DND-41 (cell line): ENCODE data around the gene ATXN1.

Experiments used
- ATAC-seq: fragments of 200-7000 bp; cut with Tn5 transposase; 3 replicates; pipeline ENCODE4 v1.9.1; 2021; ENCODE audit warnings: low read depth; ENCODE audit not compliant: insufficient read depth
- DNase-seq: peaks from one replicate; pipeline ENCODE4 v3.0.0-alpha.2; 2020
- H2AFZ ChIP-seq: 2 replicates; pipeline ENCODE4 v1.6.0; 2012; ENCODE audit warnings: low read depth, low read length
- H3K27ac ChIP-seq: 2 replicates; pipeline ENCODE4 v1.5.1; 2012; ENCODE audit warnings: low read length, inconsistent platforms
- H3K27me3 ChIP-seq: fragments of 200-600 bp; sonication (generic); 2 replicates; pipeline ENCODE4 v1.6.0; 2012; ENCODE audit warnings: low read length, mild to moderate bottlenecking, inconsistent platforms; ENCODE audit not compliant: insufficient read depth, poor library complexity
- H3K36me3 ChIP-seq: 2 replicates; pipeline ENCODE4 v1.5.1; 2012; ENCODE audit warnings: low read length, inconsistent platforms; ENCODE audit not compliant: insufficient read depth
- H3K4me1 ChIP-seq: 2 replicates; pipeline ENCODE4 v1.5.1; 2012; ENCODE audit warnings: mild to moderate bottlenecking, low read length; ENCODE audit not compliant: insufficient read depth
- H3K4me2 ChIP-seq: 2 replicates; pipeline ENCODE4 v1.6.0; 2012; ENCODE audit warnings: mild to moderate bottlenecking, moderate library complexity, low read length, inconsistent platforms; ENCODE audit not compliant: insufficient read depth
- H3K4me3 ChIP-seq, 2 experiments: fragments of 200-600 bp in 1 of 2; shearing (Covaris generic) in 1 of 2; 2 replicates each; pipeline ENCODE4 v1.5.1; 2012 to 2016; ENCODE audit warnings: inconsistent platforms in 2 of 2, low read length in 2 of 2, mild to moderate bottlenecking in 2 of 2, low read depth in 1 of 2, moderate library complexity in 1 of 2
- H3K79me2 ChIP-seq: 2 replicates; pipeline ENCODE4 v1.6.0; 2012; ENCODE audit warnings: low read length, inconsistent platforms; ENCODE audit not compliant: insufficient read depth
- H3K9ac ChIP-seq: 2 replicates; pipeline ENCODE4 v1.6.0; 2012; ENCODE audit warnings: low read depth, mild to moderate bottlenecking, inconsistent platforms, low read length, moderate library complexity
- H3K9me3 ChIP-seq: 2 replicates; pipeline ENCODE4 v1.5.1; 2012; ENCODE audit warnings: low read length, moderate library complexity, mild to moderate bottlenecking, inconsistent platforms; ENCODE audit not compliant: insufficient read depth, severe bottlenecking
- H4K20me1 ChIP-seq: 2 replicates; pipeline ENCODE4 v1.6.0; 2012; ENCODE audit warnings: low read length; ENCODE audit not compliant: insufficient read depth
- CTCF ChIP-seq: IDR thresholded peaks from 2 replicates; pipeline ENCODE4 v1.5.1; 2012; ENCODE audit warnings: borderline replicate concordance, low read length, moderate library complexity, mild to moderate bottlenecking; ENCODE audit not compliant: poor library complexity, severe bottlenecking; ENCODE audit errors: extremely low read depth
- EZH2 ChIP-seq: IDR thresholded peaks from 3 replicates; pipeline ENCODE4 v1.6.1; 2012; ENCODE audit warnings: borderline replicate concordance, low read depth, mild to moderate bottlenecking, moderate library complexity, low read length, inconsistent platforms; ENCODE audit not compliant: severe bottlenecking

The ATXN1 gene

GRCh38 chr6:16559071-16559470 lies 202.2 kb downstream of the ATXN1 start:
- Histone ChIP-seq H3K9me3 (no peaks in the 10 kb centered on the region), H4K20me1 (no peaks in the 10 kb centered on the region), H3K79me2 (no peaks in the 10 kb centered on the region), H3K27me3 (no peaks in the 10 kb centered on the region), H2AFZ (no peak overlapping the region), H3K36me3 (no peaks in the 10 kb centered on the region), H3K4me3 (no peak overlapping the region), H3K27ac (no peak overlapping the region), H3K4me1 (no peaks in the 10 kb centered on the region), H3K9ac (no peak overlapping the region), H3K4me2 (no peak overlapping the region)
- TF ChIP-seq EZH2 (no peak), CTCF (no peak)
- no peak for ATAC-seq
- no peak for DNase-seq

GRCh38 chr6:16555550-16555949 lies 205.7 kb downstream of the ATXN1 start:
- H3K4me1 ChIP-seq, result no peaks in the 10 kb centered on the region
- no peaks in the 10 kb centered on the region for H3K27me3 ChIP-seq
- no peaks in the 10 kb centered on the region for H3K79me2 ChIP-seq
- ATAC-seq (no peak), DNase-seq (no peak)
- H3K9ac ChIP-seq, result no peak overlapping the region
- no peak overlapping the region for H2AFZ ChIP-seq
- no peak overlapping the region for H3K4me3 ChIP-seq
- H3K36me3 ChIP-seq, result no peaks in the 10 kb centered on the region
- no peaks in the 10 kb centered on the region for H4K20me1 ChIP-seq
- H3K27ac ChIP-seq, result no peak overlapping the region
- no peak overlapping the region for H3K4me2 ChIP-seq
- no peak for TF ChIP-seq CTCF
- TF ChIP-seq EZH2, result no peak
- H3K9me3 ChIP-seq, result no peaks in the 10 kb centered on the region

- H3K4me1 ChIP-seq, result no peaks in the 10 kb centered on the region
- TF ChIP-seq EZH2, result no peak
- TF ChIP-seq CTCF, result no peak
- H3K27me3 ChIP-seq, result no peaks in the 10 kb centered on the region
- no peak overlapping the region for H3K4me2 ChIP-seq
- H3K36me3 ChIP-seq, result no peaks in the 10 kb centered on the region
- no peak overlapping the region for H3K27ac ChIP-seq
- H3K79me2 ChIP-seq, result no peaks in the 10 kb centered on the region
- no peaks in the 10 kb centered on the region for H3K9me3 ChIP-seq
- no peak overlapping the region for H3K4me3 ChIP-seq
- no peaks in the 10 kb centered on the region for H4K20me1 ChIP-seq
- no peak overlapping the region for H2AFZ ChIP-seq
- no peak overlapping the region for H3K9ac ChIP-seq
- DNase-seq (no peak), ATAC-seq (no peak)
Observed at GRCh38 chr6:16553531-16553930, 207.7 kb downstream of the ATXN1 start.

GRCh38 chr6:16551466-16551865 lies 209.8 kb downstream of the ATXN1 start:
- no peak for ATAC-seq
- TF ChIP-seq CTCF (no peak), EZH2 (no peak)

More at GRCh38 chr6:16551466-16551865, 209.8 kb downstream of the ATXN1 start:
- Histone ChIP-seq H3K4me2 (no peak overlapping the region), H3K4me1 (no peaks in the 10 kb centered on the region), H3K9ac (no peak overlapping the region), H3K79me2 (no peaks in the 10 kb centered on the region), H3K4me3 (no peak overlapping the region), H3K27ac (no peak overlapping the region), H2AFZ (no peak overlapping the region), H3K36me3 (no peaks in the 10 kb centered on the region), H4K20me1 (no peaks in the 10 kb centered on the region), H3K27me3 (no peaks in the 10 kb centered on the region), H3K9me3 (no peaks in the 10 kb centered on the region)
- DNase-seq, result no peak
